B cell (primary cell): ENCODE results near the gene MEIS2. TPM values are rescaled to one million over a fixed set of nuclear protein-coding genes. Genes with fewer than 3 reads are reported as not detected.

Experiments
- ATAC-seq: fragments of 200-7000 bp; cut with Tn5 transposase; one replicate; pipeline ENCODE4 v1.10.0; 2021; ENCODE audit warnings: low read depth, mild to moderate bottlenecking, moderate number of reproducible peaks, moderate library complexity
- CTCF ChIA-PET: fragments of 350-600 bp; sonication (Branson Sonifier 250); formaldehyde crosslinking; loops from one replicate; lab custom pipeline; 2021; ENCODE audit warnings: antibody characterized with exemption, inconsistent platforms; lab: Charles Lee
- POLR2A ChIA-PET: fragments of 350-600 bp; sonication (Branson Sonifier 250); formaldehyde crosslinking; loops from one replicate; lab custom pipeline; 2021; ENCODE audit warnings: antibody characterized with exemption; lab: Charles Lee
- DNase-seq: peaks from one replicate; pipeline ENCODE4 v3.0.0; 2013
- H2AFZ ChIP-seq: 2 replicates; pipeline ENCODE4 v1.6.1; 2012; ENCODE audit warnings: mild to moderate bottlenecking, low read depth, low read length; ENCODE audit not compliant: insufficient read depth, poor library complexity, severe bottlenecking
- H3K27ac ChIP-seq, 2 donors: 1 replicate in 1 of 2; 2 replicates in 1 of 2; pipeline ENCODE4 v1.5.1; 2012 to 2013; ENCODE audit warnings: low read length in 2 of 2, mild to moderate bottlenecking in 2 of 2, moderate library complexity in 1 of 2
- H3K27me3 ChIP-seq, 4 experiments: fragments of 200-600 bp in 1 of 4; sonication (generic) in 1 of 4; replicated peaks in 1 of 4; 1 replicate in 2 of 4; 2 replicates in 2 of 4; pipeline versions ENCODE4 v1.6.1 to v1.7.0; 2013 to 2016; ENCODE audit warnings: low read length in 3 of 4, mild to moderate bottlenecking in 2 of 4, mixed read lengths in 1 of 4, moderate library complexity in 1 of 4; ENCODE audit not compliant: insufficient read depth in 4 of 4, control insufficient read depth in 3 of 4; ENCODE audit errors: control extremely low read depth in 1 of 4
- H3K36me3 ChIP-seq, 2 experiments: replicated peaks in 1 of 2; 1 replicate in 1 of 2; 2 replicates in 1 of 2; pipeline versions ENCODE4 v1.6.1 to v1.7.1; 2013; ENCODE audit warnings: low read length in 1 of 2; ENCODE audit not compliant: insufficient read depth in 2 of 2, control insufficient read depth in 1 of 2; ENCODE audit errors: control extremely low read depth in 1 of 2, extremely low read depth in 1 of 2
- H3K4me1 ChIP-seq, 2 donors: fragments of 200-600 bp in 1 of 2; sonication (generic) in 1 of 2; 1 replicate in 1 of 2; 2 replicates in 1 of 2; pipeline versions ENCODE4 v1.5.1 to v1.6.1; 2013 to 2017; ENCODE audit warnings: low read length in 2 of 2; ENCODE audit not compliant: control insufficient read depth in 2 of 2, insufficient read depth in 2 of 2
- H3K4me2 ChIP-seq: replicated peaks from 2 replicates; pipeline ENCODE3; 2012; ENCODE audit warnings: mild to moderate bottlenecking, low read depth, low read length; ENCODE audit not compliant: poor library complexity, severe bottlenecking
- H3K4me3 ChIP-seq, 5 experiments: fragments of 200-600 bp in 1 of 5; sonication (generic) in 1 of 5; 1 replicate in 3 of 5; 2 replicates in 2 of 5; pipeline versions ENCODE4 v1.5.1 to v1.7.0; 2011 to 2016; ENCODE audit warnings: low read length in 4 of 5, mild to moderate bottlenecking in 4 of 5, low read depth in 2 of 5, control low read depth in 1 of 5, moderate library complexity in 1 of 5; ENCODE audit not compliant: insufficient read depth in 1 of 5; ENCODE audit errors: control extremely low read depth in 1 of 5, extremely low read depth in 1 of 5
- H3K79me2 ChIP-seq: fragments of 200-600 bp; sonication (generic); one replicate; pipeline ENCODE4 v1.6.0; 2016; ENCODE audit warnings: low read length; ENCODE audit not compliant: control insufficient read depth, insufficient read depth
- H3K9ac ChIP-seq: fragments of 200-600 bp; sonication (generic); 2 replicates; pipeline ENCODE4 v1.6.1; 2017; ENCODE audit warnings: mild to moderate bottlenecking, low read length, moderate library complexity
- H3K9me3 ChIP-seq, 3 donors: one replicate each; pipeline versions ENCODE4 v1.6.1 to v1.7.1; 2013; ENCODE audit warnings: low read length in 2 of 3; ENCODE audit not compliant: control insufficient read depth in 2 of 3, insufficient read depth in 1 of 3; ENCODE audit errors: control extremely low read depth in 1 of 3
- H4K20me1 ChIP-seq: 2 replicates; pipeline ENCODE4 v1.6.0; 2012; ENCODE audit warnings: mild to moderate bottlenecking, low read length; ENCODE audit not compliant: insufficient read depth, control insufficient read depth, poor library complexity, severe bottlenecking
- H3K27ac Mint-ChIP-seq: one replicate; pipeline ENCODE4 v1.8.0; 2021; ENCODE audit warnings: mixed read lengths
- H3K27me3 Mint-ChIP-seq: one replicate; pipeline ENCODE4 v1.8.0; 2021; ENCODE audit warnings: mixed read lengths
- H3K4me1 Mint-ChIP-seq: one replicate; pipeline ENCODE4 v1.8.0; 2021; ENCODE audit warnings: mixed read lengths
- H3K4me3 Mint-ChIP-seq: one replicate; pipeline ENCODE4 v1.8.0; 2021; ENCODE audit warnings: mixed read lengths
- H3K9me3 Mint-ChIP-seq: one replicate; pipeline ENCODE4 v1.8.0; 2022; ENCODE audit warnings: mixed read lengths; ENCODE audit not compliant: insufficient read depth
- EZH2 ChIP-seq: IDR thresholded peaks from 2 replicates; pipeline ENCODE4 v1.6.1; 2012; ENCODE audit warnings: borderline replicate concordance, low read depth, mild to moderate bottlenecking, moderate library complexity, low read length; ENCODE audit not compliant: insufficient read depth, poor library complexity, severe bottlenecking
- WGBS: methylation state at CpG from one replicate; pipeline ENCODE4 v1.1.5; 2013; ENCODE audit warnings: missing lambda C conversion rate; ENCODE audit not compliant: insufficient coverage; 5-methylcytosine and 5-hydroxymethylcytosine counted together
- intact Hi-C: fragments of 100-400 bp; cut with micrococcal nuclease; formaldehyde crosslinking; loops from one replicate; pipeline ENCODE4 v1.10.0; 2022
- polyA plus RNA-seq: library from polyadenylated mRNA; depleted of rRNA; stranded (reverse); fragments of >200 nt; gene quantifications from 2 replicates; pipeline ENCODE4 v1.2.3, GENCODE V29; 2012
- total RNA-seq, 2 donors: library from RNA; stranded (reverse); fragments of 120-200 nt in 1 of 2; gene quantifications; 1 replicate in 1 of 2; 2 replicates in 1 of 2; pipeline versions ENCODE4 v1.2.3 to v1.2.4, GENCODE V29; 2013 to 2022
- TF ChIP-seq, protein P1 (sequence below): fragments of 200-600 bp; IDR thresholded peaks from one replicate; pipeline ENCODE4 v1.8.0; 2022; ENCODE audit warnings: antibody characterized with exemption, mild to moderate bottlenecking

MEIS2 gene
- total and polyA plus RNA-seq, 2 donors (not counting 1 experiment from before 2014, with no cell fraction given): 0.22 TPM; not detected in 1

GRCh38 chr15:37136666-37137065 lies 36.3 kb upstream of the MEIS2 start:
- no peak overlapping the region for H3K27ac ChIP-seq
- intact Hi-C loops: no loop called here
- H3K9me3 ChIP-seq: no peaks in the 10 kb centered on the region
- Mint-ChIP-seq H3K27ac (no peak overlapping the region), H3K4me1 (no peaks in the 10 kb centered on the region), H3K27me3 (no peaks in the 10 kb centered on the region), H3K9me3 (no peaks in the 10 kb centered on the region), H3K4me3 (no peak overlapping the region)
- no peak overlapping the region for H3K9ac ChIP-seq
- no peak overlapping the region for H3K4me3 ChIP-seq
- TF ChIP-seq, protein P1, sequence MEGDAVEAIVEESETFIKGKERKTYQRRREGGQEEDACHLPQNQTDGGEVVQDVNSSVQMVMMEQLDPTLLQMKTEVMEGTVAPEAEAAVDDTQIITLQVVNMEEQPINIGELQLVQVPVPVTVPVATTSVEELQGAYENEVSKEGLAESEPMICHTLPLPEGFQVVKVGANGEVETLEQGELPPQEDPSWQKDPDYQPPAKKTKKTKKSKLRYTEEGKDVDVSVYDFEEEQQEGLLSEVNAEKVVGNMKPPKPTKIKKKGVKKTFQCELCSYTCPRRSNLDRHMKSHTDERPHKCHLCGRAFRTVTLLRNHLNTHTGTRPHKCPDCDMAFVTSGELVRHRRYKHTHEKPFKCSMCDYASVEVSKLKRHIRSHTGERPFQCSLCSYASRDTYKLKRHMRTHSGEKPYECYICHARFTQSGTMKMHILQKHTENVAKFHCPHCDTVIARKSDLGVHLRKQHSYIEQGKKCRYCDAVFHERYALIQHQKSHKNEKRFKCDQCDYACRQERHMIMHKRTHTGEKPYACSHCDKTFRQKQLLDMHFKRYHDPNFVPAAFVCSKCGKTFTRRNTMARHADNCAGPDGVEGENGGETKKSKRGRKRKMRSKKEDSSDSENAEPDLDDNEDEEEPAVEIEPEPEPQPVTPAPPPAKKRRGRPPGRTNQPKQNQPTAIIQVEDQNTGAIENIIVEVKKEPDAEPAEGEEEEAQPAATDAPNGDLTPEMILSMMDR: no peak
- no peak for TF ChIP-seq EZH2
- ChIA-PET POLR2A (no interaction called here), CTCF (interaction anchor here (1.0 kb wide), 1 partner anchor 1848 kb away, joined by 3 read pairs; no protein-coding TSS in a partner anchor)
- no peaks in the 10 kb centered on the region for H3K27me3 ChIP-seq
- no peaks in the 10 kb centered on the region for H3K36me3 ChIP-seq
- DNase-seq (no peak), ATAC-seq (no peak)
- no CpG with 5 or more reads among the region's 2 CpGs for WGBS
- H2AFZ ChIP-seq: no peak overlapping the region
- H3K79me2 ChIP-seq: no peaks in the 10 kb centered on the region
- H4K20me1 ChIP-seq: no peaks in the 10 kb centered on the region
- H3K4me1 ChIP-seq: no peaks in the 10 kb centered on the region
- H3K4me2 ChIP-seq: no peak overlapping the region

- Histone ChIP-seq H2AFZ (no peak overlapping the region), H4K20me1 (no peaks in the 10 kb centered on the region), H3K4me2 (no peak overlapping the region), H3K79me2 (no peaks in the 10 kb centered on the region), H3K27me3 (no peaks in the 10 kb centered on the region), H3K9me3 (no peaks in the 10 kb centered on the region), H3K4me3 (no peak overlapping the region), H3K9ac (no peak overlapping the region), H3K4me1 (no peaks in the 10 kb centered on the region), H3K27ac (no peak overlapping the region), H3K36me3 (no peaks in the 10 kb centered on the region)
- Mint-ChIP-seq H3K4me3 (no peak overlapping the region), H3K4me1 (no peaks in the 10 kb centered on the region), H3K27ac (no peak overlapping the region), H3K9me3 (no peaks in the 10 kb centered on the region), H3K27me3 (peaks cover 3% of the 10 kb centered on the region)
- DNase-seq (peak; percentile 3), ATAC-seq (no peak)
- intact Hi-C loops: no loop called here
- CTCF ChIA-PET: interaction anchor here (0.6 to 3.7 kb wide), 4 partner anchors 12 to 1616 kb away, joined by 3 to 12 read pairs (median 6); no protein-coding TSS in a partner anchor
- WGBS: 33% methylated on average over 1 of the region's 1 CpG
- POLR2A ChIA-PET: no interaction called here
- TF ChIP-seq EZH2: no peak
- TF ChIP-seq, protein P1: peak; percentile 2
These were observed 34.9 kb upstream of the MEIS2 start for GRCh38 chr15:37135225-37135624.
